Measurements from ENCODE around the gene FCHO1.
"Not testable (repeated sequence)": the region's sequence is repeated elsewhere in the genome, so short reads cannot be mapped to it uniquely, and the experiment has no call there.

Gene FCHO1

DNA sequence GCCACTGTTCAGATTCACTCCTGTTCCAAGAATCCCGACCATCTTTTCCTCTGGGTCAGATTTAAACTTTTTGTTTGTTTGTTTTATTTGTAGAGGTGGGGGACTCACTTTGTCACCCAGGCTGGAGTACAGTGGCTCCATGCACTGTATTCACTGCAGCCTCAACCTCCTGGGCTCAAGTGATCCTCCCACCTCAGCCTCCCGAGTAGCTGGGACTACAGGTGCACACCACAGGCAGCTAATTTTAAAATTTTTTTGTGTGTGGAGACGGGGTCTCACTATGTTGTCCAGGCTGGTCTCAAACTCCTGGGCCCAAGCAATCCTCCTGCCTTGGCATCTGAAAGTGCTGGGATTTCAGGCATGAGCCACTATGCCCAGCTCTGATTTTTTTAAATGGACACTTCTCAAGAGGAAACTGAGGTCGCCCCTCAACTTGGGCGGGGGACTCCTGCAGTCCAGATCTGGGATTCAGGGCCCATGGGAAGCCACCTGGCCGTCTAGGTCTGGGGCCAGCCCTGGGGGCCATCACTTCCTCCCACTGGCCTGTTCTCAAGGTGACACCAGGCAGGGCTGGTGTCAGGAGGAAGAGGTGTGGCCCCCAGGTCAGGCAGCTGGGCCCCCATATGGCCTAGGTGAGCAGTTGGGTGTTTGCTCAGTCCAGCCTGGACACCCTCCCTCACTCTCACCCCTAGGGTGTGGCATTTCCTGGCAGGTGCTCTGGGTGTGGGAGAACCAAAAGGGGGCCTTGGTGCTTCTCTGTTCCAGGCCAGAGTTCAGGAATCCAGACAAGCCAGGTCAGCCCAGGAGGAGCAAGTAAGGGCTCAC lies 44.9 kb downstream of the FCHO1 start:
- no peak for DNase-seq

DNA sequence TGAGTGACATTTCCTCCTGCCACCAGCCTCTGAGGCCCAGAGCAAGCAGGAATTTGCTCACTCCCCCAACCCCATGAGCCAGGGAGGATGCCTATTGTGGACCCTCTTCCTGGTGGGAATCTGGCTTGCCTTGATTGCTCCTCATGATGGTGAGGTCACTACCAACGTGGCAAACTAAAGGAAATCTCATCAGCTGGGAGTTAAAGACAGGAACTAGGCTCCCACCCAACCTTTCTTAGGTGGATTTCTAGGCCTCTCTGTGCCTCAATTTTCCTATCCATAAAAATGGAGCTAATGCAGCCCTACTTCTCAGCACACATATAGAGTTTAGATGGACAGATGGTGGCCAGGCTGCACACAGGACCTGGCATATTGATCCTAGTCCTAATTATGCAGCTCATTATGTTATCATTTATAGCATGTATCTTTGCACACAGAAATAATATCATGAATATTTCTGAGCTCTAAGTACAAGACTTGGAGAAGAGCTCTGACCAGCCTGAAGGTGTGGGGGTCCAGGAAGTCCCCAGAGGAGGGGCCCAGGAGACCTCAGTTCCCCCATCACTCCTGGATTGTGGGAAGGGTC lies 45.7 kb downstream of the FCHO1 start:
- DNase-seq, result no peak

GRCh38 chr19:17797424-17798201 lies 46.3 kb downstream of the FCHO1 start:
- DNase-seq, result no peak

GRCh38 chr19:17798599-17798998 lies 47.3 kb downstream of the FCHO1 start:
- not testable (repeated sequence) for DNase-seq

DNA sequence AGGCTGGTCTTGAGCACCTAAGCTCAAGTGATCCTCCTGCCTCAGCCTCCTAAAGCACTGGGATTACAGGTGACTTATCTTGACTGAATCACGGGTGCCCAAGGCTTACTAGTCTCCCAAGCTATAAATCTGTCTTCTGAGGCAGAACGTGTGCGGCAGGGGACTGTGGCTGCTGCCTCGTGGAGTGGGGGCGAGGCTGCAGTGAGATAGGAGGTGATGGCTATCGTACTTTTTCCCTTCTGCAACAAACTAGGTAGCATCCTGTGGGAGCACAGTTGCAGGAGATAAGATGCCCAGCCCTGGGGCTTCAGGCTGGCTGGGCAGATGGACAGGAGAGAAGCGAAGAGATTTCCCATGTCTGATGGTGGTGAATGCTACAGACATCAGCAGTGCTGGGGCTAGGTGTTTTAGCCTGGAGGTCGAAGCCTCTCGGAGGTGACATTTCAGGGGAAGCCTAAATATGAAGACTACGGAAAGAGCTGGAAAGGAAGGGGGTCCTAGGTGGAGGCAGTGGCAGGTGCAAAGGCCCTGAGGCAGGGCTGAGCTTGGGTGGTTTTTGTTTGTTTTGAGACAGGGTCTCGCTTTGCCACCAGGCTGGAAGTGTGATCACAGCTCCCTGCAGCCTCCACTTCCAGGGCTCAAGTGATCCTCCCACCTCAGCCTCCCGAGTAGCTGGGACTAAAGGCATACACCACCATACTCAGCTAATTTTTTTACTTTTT lies 51.0 kb downstream of the FCHO1 start:
- no peak for DNase-seq

DNA sequence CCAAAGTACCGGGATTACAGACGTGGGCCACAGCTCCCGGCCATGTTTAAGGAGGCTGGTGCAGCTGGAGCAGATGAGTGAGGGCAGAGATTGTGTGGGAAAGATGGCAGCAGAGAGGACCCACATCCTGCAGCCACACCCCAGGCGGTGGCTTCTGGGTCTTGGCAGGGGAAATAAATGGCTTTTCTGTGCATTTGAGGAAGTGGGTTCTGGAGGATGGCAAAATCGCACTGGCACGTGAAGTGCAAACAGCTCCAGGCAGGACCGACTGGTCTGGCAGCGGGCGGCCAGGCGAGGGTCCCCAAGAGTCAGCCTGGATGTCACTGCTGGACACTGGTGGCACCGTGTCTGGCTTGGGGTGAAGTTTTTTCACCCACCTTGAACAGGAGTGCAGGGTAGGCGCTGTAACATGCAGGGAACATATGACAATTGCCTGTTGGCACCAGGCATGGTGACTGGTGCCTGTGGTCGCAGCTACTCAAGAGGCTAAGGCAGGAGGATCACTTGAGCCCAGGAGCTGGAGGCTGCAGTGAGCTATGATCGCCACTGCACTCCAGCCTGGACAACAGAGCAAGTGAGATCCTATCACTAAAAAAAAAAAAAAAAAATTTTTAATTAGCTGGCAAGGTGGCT lies 52.1 kb downstream of the FCHO1 start:
- no peak for DNase-seq

GRCh38 chr19:17805427-17805826 lies 54.1 kb downstream of the FCHO1 start:
- no peak for DNase-seq

DNA sequence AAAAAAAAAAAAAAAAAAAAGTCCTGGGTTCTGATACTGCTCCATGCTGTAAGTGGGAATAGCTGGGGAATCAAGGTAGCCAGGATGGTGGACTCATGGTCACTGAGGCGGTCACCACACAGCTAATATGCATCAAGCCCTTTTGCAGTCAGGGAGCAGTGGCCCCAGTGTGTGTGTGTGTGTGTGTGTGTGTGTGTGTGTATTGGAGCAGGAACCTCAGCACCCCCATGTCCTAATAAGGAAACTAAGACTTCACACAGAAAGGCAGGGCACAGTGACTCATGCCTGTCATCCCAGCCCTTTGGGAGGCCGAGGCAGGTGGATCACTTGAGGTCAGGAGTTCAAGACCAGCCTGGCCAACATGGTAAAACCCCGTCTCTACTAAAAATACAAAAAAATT lies 55.7 kb downstream of the FCHO1 start:
- no peak for DNase-seq

DNA sequence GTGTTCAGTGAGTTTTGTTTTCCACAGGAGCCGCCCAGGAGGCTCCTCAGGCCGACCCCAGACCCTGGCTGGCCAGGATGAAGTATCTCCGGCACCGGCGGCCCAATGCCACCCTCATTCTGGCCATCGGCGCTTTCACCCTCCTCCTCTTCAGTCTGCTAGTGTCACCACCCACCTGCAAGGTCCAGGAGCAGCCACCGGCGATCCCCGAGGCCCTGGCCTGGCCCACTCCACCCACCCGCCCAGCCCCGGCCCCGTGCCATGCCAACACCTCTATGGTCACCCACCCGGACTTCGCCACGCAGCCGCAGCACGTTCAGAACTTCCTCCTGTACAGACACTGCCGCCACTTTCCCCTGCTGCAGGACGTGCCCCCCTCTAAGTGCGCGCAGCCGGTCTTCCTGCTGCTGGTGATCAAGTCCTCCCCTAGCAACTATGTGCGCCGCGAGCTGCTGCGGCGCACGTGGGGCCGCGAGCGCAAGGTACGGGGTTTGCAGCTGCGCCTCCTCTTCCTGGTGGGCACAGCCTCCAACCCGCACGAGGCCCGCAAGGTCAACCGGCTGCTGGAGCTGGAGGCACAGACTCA lies 56.5 kb downstream of the FCHO1 start:
- no peak for DNase-seq

GRCh38 chr19:17811103-17811502 lies 59.8 kb downstream of the FCHO1 start:
- no peak for DNase-seq

DNA sequence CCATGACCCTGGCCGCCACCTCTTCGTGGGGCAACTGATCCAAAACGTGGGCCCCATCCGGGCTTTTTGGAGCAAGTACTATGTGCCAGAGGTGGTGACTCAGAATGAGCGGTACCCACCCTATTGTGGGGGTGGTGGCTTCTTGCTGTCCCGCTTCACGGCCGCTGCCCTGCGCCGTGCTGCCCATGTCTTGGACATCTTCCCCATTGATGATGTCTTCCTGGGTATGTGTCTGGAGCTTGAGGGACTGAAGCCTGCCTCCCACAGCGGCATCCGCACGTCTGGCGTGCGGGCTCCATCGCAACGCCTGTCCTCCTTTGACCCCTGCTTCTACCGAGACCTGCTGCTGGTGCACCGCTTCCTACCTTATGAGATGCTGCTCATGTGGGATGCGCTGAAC lies 60.4 kb downstream of the FCHO1 start:
- DNase-seq, result no peak

GRCh38 chr19:17812099-17812498 lies 60.8 kb downstream of the FCHO1 start:
- no peak for DNase-seq

GRCh38 chr19:17817668-17818363 lies 66.5 kb downstream of the FCHO1 start:
- DNase-seq, result no peak

- DNase-seq, result no peak
Observed at GRCh38 chr19:17821190-17821589, 69.9 kb downstream of the FCHO1 start, which contains the start of gene INSL3. INSL3 (minus strand) TSS chr19:17821519; CDS start chr19:17821506, 13 bp downstream.

GRCh38 chr19:17824339-17824738 lies 73.1 kb downstream of the FCHO1 start:
- no peak for DNase-seq

DNA sequence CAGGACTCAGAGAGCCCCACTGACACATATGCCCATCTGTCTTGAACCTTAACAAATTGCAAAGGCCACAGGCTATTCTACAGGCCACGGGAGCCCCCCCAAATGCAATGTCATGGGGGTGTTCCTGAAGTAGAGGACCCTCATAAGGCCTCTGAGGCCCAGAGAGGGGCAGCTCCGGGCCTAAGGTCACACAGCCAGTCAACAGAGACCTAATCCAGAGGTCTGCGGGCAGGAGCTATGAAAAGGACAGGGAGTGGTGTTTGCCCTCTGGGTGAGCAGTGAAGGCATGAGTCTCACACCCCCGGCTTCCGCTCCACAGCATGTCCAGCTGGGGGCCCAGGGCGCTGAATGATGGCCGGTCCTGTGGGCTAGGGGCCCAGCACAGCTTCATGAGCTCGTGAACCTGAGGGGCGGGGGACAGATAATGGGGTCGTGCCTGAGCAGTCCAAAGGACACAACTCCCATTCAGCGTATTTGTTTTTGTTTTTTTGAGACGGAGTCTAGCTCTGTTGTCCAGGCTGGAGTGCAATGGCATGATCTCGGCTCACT lies 75.3 kb downstream of the FCHO1 start:
- DNase-seq, result no peak

DNA sequence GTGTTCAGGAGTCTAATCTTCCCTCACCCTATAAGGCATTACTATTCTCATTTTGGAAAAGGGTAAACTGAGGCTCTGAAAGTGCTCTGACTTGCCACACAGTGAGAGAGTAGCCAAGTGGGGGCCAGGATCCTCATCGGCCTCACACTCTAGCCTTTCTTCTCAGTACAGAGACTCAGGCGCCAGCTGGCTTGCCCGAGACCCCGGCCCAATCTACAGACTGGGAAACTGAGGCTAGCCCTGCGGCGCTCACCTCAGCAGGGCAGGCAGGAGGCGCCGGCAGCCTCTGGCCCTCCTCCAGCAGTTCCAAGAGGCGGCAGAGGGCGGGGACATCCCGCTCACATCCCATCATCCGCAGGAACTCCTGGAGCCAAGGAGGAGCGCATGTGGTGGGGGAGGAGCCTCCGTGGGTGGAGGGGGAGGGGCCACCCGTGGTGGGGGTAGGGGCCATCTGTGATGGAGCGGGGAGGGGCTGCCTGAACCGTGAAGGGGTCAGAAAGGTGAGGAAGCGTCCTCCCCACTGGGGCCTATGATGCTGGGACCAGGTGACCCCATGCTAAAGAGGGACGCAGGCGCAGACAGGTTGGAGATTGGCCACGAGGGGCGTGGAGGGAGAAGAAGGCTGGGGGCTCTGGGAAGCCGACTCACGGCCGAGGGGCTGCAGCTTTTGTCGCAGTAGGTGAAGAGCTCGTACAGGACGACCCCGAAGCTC lies 78.7 kb downstream of the FCHO1 start:
- peak; percentile 39 to 81 for DNase-seq

GRCh38 chr19:17830567-17831418 lies 79.5 kb downstream of the FCHO1 start:
- peak; percentile 54 to 85 for DNase-seq

GRCh38 chr19:17831419-17831888 lies 80.2 kb downstream of the FCHO1 start:
- DNase-seq, result no peak
